Measurements from ENCODE around the gene BMP2K.

The BMP2K gene

DNA sequence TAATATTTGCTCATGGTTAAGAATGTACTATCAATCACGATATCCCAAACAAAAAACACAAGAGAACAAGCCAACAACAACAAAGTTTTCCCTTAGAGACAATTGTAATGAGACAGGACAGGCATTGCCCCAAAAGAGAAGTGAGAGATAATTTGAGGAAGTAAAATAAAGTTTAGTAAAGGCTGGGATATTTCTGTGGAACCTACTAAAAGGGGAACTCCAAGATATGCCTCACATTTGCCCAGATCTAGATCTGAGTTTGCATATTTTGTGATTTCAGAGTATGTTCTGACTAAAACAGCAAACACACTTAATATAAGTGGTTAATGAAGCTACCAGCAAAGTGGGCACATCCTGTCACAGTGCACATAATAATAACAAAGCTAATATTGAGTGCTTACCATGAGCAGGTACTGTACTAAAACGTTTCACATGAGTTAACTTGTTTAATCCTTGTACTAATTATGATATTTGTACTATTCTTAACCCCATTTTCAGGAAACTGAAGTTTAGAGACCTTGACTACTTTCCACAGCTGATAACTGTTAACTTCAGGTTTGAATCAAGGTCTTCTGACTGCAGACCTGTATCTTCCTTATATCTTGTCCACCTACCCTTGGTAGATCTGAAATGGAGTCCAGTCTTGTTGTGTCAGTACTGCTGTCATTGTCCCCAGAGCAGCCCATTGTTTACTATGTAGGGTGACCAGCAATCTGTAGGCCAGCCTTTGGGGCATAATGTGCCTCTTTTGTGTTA lies 26.0 kb upstream of the BMP2K start:
- Histone ChIP-seq H3K27ac (ENCODE audit: low read length) (no peak overlapping the region), H3K9me3 (ENCODE audit: insufficient read depth, low read depth, low read length) (no peaks in the 10 kb centered on the region), H3K36me3 (ENCODE audit: insufficient read depth, low read depth, low read length) (no peaks in the 10 kb centered on the region), H3K4me3 (ENCODE audit: low read length) (no peak overlapping the region), H3K27me3 (ENCODE audit: insufficient read depth, low read length) (no peaks in the 10 kb centered on the region), H3K9ac (ENCODE audit: low read depth, low read length) (no peak overlapping the region), H3K4me1 (ENCODE audit: insufficient read depth, low read length) (no peaks in the 10 kb centered on the region)

DNA sequence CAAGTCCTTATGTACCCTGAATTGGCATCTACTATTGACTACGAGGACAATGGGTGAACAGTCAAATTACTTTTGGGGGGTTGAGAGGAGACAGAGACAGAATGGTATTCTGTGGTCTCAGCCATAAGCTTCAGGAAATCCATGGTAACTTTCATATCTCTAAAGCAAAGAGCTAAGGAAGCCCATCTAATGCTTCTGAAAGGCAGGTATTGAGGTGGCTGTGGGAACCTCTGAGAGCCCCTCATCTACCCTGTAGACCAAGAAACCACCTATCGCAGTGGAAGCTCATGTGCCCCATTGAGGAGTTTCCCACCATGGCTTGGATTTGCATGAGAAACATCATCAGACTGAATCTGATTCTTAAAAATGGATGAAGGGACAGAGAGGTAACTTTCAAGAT lies 23.1 kb upstream of the BMP2K start:
- Histone ChIP-seq H3K9me3 (ENCODE audit: insufficient read depth, low read depth, low read length) (no peaks in the 10 kb centered on the region), H3K27ac (ENCODE audit: low read length) (no peak overlapping the region), H3K27me3 (ENCODE audit: insufficient read depth, low read length) (no peaks in the 10 kb centered on the region), H3K9ac (ENCODE audit: low read depth, low read length) (no peak overlapping the region), H3K36me3 (ENCODE audit: insufficient read depth, low read depth, low read length) (no peaks in the 10 kb centered on the region), H3K4me3 (ENCODE audit: low read length) (no peak overlapping the region), H3K4me1 (ENCODE audit: insufficient read depth, low read length) (no peaks in the 10 kb centered on the region)

DNA sequence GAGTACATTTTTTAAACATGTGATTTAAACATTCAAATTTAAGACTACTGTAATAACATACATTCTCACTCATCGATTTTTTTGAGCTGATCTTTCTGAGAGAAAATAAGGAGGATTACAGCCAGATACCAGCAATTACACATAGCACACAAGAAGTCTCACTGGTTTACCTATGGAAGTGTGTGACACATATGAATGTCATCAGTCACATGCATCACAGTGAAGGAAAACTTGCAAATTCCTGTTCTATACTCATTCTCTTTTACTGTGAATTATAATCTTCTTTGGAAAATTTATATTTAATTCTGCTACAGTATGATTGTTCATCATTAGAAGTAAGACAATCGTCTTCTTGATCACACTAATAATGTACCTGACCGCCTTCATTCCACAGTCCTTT lies 21.3 kb upstream of the BMP2K start:
- no peak overlapping the region for H3K9ac ChIP-seq (ENCODE audit: low read depth, low read length)
- H3K36me3 ChIP-seq (ENCODE audit: insufficient read depth, low read depth, low read length), result no peaks in the 10 kb centered on the region
- H3K4me1 ChIP-seq (ENCODE audit: insufficient read depth, low read length), result no peaks in the 10 kb centered on the region
- H3K4me3 ChIP-seq (ENCODE audit: low read length), result no peak overlapping the region
- H3K27me3 ChIP-seq (ENCODE audit: insufficient read depth, low read length), result no peaks in the 10 kb centered on the region
- no peak overlapping the region for H3K27ac ChIP-seq (ENCODE audit: low read length)
- no peaks in the 10 kb centered on the region for H3K9me3 ChIP-seq (ENCODE audit: insufficient read depth, low read depth, low read length)

DNA sequence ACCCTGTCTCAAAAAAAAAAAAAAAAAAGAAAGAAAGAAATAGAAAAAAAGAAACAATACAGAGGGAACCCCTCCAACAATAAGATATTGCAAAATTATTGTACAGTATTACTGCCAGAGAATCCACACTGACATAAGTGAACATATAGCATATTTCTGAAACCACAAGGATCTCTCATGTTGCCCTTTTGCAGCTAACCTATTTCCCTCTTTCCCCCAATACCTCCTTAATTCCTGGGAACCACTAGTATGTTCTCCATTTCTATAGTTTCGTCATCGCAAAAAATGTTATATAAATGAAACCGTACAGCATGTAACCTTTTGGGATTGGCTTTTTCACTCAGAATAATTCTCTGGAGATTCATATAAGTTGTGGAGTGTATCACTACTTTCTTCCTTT lies 20.0 kb upstream of the BMP2K start:
- Histone ChIP-seq H3K36me3 (ENCODE audit: insufficient read depth, low read depth, low read length) (no peaks in the 10 kb centered on the region), H3K9me3 (ENCODE audit: insufficient read depth, low read depth, low read length) (no peaks in the 10 kb centered on the region), H3K27me3 (ENCODE audit: insufficient read depth, low read length) (no peaks in the 10 kb centered on the region), H3K9ac (ENCODE audit: low read depth, low read length) (no peak overlapping the region), H3K4me3 (ENCODE audit: low read length) (no peak overlapping the region), H3K4me1 (ENCODE audit: insufficient read depth, low read length) (no peaks in the 10 kb centered on the region), H3K27ac (ENCODE audit: low read length) (no peak overlapping the region)

DNA sequence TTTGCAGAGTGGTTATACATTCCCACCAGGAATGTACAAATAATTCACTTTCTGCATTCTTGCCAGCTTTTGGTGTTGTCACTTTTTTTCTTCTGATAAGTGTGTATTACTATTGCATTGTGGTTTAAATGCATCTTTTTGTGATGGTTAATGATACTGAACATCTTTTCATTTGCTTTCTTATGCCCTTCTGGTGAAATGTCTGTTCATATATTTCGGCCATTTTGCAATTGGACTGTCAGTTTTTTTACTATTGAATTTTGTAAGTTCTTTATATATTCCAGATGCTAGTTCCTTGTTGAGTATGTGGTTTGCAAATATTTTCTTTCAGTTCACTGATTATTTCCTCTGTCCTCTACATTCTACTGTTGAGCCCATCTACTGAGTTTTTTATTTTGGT lies 19.4 kb upstream of the BMP2K start:
- no peaks in the 10 kb centered on the region for H3K27me3 ChIP-seq (ENCODE audit: insufficient read depth, low read length)
- H3K9me3 ChIP-seq (ENCODE audit: insufficient read depth, low read depth, low read length), result no peaks in the 10 kb centered on the region
- H3K9ac ChIP-seq (ENCODE audit: low read depth, low read length), result no peak overlapping the region
- H3K27ac ChIP-seq (ENCODE audit: low read length), result no peak overlapping the region
- no peak overlapping the region for H3K4me3 ChIP-seq (ENCODE audit: low read length)
- H3K36me3 ChIP-seq (ENCODE audit: insufficient read depth, low read depth, low read length), result no peaks in the 10 kb centered on the region
- no peaks in the 10 kb centered on the region for H3K4me1 ChIP-seq (ENCODE audit: insufficient read depth, low read length)

DNA sequence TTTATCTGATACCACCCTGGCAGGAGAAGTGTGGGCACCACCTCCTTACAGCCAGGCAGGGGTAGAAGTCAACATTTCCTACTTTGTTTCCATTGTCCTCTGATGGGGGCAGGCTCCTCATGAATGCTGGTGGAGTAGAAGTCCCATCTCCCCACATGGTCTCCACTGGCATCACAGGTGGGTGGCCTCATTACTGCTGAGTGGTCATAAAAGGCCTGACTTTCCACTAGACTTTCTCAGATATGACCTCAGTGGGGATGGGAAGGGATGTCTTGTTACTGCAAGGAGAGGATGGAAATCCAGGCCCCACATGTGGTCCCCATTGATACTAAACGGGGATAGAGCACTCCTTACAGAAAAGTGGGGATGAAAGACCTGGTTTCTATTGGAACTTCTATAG lies 18.6 kb upstream of the BMP2K start:
- Histone ChIP-seq H3K36me3 (ENCODE audit: insufficient read depth, low read depth, low read length) (no peaks in the 10 kb centered on the region), H3K27me3 (ENCODE audit: insufficient read depth, low read length) (no peaks in the 10 kb centered on the region), H3K9me3 (ENCODE audit: insufficient read depth, low read depth, low read length) (no peaks in the 10 kb centered on the region), H3K27ac (ENCODE audit: low read length) (no peak overlapping the region), H3K9ac (ENCODE audit: low read depth, low read length) (no peak overlapping the region), H3K4me3 (ENCODE audit: low read length) (no peak overlapping the region), H3K4me1 (ENCODE audit: insufficient read depth, low read length) (no peaks in the 10 kb centered on the region)

DNA sequence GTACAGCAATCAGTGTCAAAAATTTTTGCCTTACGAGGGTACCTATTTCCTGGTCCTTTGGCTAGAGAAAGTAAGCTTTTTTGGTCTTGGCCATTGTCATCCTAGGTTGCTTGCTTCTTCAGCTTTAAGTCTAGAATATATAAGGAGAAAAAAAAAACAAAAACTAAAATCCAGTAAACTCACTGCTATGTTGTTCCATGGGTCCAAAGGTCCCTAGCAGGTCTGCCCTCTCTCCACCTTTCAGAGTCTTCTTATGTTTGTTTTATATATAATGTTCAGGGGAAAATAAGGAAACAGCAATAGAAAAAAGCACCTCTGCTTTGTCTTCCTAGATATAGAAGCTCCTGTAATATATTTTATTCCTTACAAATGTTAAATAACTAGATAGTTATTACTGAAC lies 18.1 kb upstream of the BMP2K start:
- Histone ChIP-seq H3K36me3 (ENCODE audit: insufficient read depth, low read depth, low read length) (no peaks in the 10 kb centered on the region), H3K9me3 (ENCODE audit: insufficient read depth, low read depth, low read length) (no peaks in the 10 kb centered on the region), H3K27me3 (ENCODE audit: insufficient read depth, low read length) (no peaks in the 10 kb centered on the region), H3K9ac (ENCODE audit: low read depth, low read length) (no peak overlapping the region), H3K27ac (ENCODE audit: low read length) (no peak overlapping the region), H3K4me1 (ENCODE audit: insufficient read depth, low read length) (no peaks in the 10 kb centered on the region), H3K4me3 (ENCODE audit: low read length) (no peak overlapping the region)

DNA sequence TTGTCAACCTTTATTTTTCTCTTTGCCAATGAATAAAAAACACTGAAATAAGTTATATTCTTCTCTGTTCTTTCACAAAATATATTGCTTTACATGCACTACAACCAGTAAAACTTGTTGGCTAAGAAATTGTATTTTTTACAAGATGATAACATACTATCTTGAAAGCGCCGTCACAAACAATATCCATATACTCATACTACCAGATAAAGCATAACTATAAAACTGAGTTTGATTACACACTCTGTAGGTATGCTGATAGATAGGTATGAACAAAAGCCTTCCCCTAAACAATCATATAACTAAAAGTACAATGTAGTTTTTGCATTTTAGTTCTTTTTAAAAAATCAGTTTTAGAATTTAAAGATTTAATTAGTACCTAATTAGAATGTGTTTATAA lies 13.6 kb upstream of the BMP2K start:
- Histone ChIP-seq H3K9me3 (ENCODE audit: insufficient read depth, low read depth, low read length) (no peaks in the 10 kb centered on the region), H3K27ac (ENCODE audit: low read length) (no peak overlapping the region), H3K36me3 (ENCODE audit: insufficient read depth, low read depth, low read length) (no peaks in the 10 kb centered on the region), H3K27me3 (ENCODE audit: insufficient read depth, low read length) (no peaks in the 10 kb centered on the region), H3K4me3 (ENCODE audit: low read length) (no peak overlapping the region), H3K4me1 (ENCODE audit: insufficient read depth, low read length) (peaks cover 7% of the 10 kb centered on the region; the same call in 1 of the 2 replicates), H3K9ac (ENCODE audit: low read depth, low read length) (no peak overlapping the region)

DNA sequence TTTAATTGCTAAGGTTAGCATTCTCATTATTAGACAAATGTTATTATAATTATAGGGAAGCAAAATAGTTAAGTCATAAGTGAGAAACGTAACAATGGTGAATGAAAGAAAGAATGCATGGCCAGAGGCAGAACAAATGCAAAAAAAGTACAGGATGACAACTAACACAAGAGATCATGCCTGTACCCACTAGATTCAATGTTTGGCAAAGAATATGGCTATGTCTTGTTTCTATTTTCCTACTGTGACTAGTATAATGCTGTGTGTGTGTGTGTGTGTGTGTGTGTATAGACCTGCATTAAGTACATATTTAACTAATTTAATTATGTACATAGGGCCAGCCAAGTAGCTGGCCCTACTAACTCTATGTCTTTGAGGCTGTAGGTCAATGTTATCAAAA lies 12.9 kb upstream of the BMP2K start:
- H3K36me3 ChIP-seq (ENCODE audit: insufficient read depth, low read depth, low read length), result no peaks in the 10 kb centered on the region
- no peaks in the 10 kb centered on the region for H3K27me3 ChIP-seq (ENCODE audit: insufficient read depth, low read length)
- no peak overlapping the region for H3K27ac ChIP-seq (ENCODE audit: low read length)
- H3K4me3 ChIP-seq (ENCODE audit: low read length), result no peak overlapping the region
- H3K9ac ChIP-seq (ENCODE audit: low read depth, low read length), result no peak overlapping the region
- peaks cover 7% of the 10 kb centered on the region; the same call in 1 of the 2 replicates for H3K4me1 ChIP-seq (ENCODE audit: insufficient read depth, low read length)
- H3K9me3 ChIP-seq (ENCODE audit: insufficient read depth, low read depth, low read length), result no peaks in the 10 kb centered on the region

DNA sequence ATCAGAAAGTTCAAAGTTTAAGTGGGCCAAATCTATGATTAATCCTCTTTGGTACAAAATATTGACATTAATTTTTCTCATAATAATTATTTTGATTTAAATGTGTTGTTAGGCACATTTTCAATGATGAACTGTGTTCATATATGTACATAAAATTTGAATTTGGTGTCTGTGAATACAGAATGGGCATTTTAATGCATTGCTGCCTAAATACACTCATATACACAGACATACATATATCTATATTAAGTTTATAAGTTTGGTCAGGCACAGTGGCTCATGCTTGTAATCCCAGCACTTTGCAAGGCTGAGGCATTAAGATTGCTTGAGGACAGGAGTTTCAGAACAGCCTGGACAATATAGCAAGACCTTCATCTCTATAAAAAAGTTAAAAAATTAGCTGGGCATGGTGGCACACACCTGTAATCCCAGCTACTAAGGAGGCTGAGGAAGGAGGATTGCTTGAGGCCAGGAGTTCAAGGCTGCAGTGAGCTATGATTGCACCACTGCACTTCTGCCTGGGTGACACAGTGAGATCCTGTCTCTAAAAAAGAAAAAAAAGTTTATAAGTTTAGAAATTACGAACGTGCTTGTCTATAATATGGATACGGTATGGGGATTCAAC lies 12.3 kb upstream of the BMP2K start:
- no peak overlapping the region for H3K9ac ChIP-seq (ENCODE audit: low read depth, low read length)
- no peak overlapping the region for H3K27ac ChIP-seq (ENCODE audit: low read length)
- no peaks in the 10 kb centered on the region for H3K27me3 ChIP-seq (ENCODE audit: insufficient read depth, low read length)

DNA sequence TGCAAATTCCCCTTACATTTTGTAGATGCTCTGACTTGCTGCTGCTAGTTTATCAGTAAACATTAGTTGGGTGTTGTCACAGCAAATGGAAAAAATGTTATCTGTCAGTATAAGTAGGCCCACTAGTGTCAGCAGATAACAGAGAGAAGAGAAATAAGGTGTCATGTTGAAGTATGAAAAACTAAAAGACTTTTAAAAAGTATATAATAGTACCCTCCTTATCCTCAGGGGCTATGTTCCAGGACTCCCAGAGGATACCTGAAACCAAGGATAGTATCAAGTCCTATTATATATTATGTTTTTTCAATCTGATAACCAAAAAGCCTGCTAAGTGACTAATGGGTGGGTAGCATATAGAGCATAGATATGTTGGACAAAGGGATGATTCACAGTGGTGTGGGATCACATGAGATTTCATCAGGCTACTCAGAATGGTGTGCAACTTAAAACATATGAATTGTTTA lies 11.6 kb upstream of the BMP2K start:
- Histone ChIP-seq H3K27me3 (ENCODE audit: insufficient read depth, low read length) (no peaks in the 10 kb centered on the region), H3K9me3 (ENCODE audit: insufficient read depth, low read depth, low read length) (no peaks in the 10 kb centered on the region), H3K9ac (ENCODE audit: low read depth, low read length) (no peak overlapping the region), H3K27ac (ENCODE audit: low read length) (no peak overlapping the region), H3K36me3 (ENCODE audit: insufficient read depth, low read depth, low read length) (no peaks in the 10 kb centered on the region), H3K4me1 (ENCODE audit: insufficient read depth, low read length) (peaks cover 7% of the 10 kb centered on the region; the same call in 1 of the 2 replicates), H3K4me3 (ENCODE audit: low read length) (no peak overlapping the region)

More for the DNA sequence above, 12.3 kb upstream of the BMP2K start:
- H3K4me1 ChIP-seq (ENCODE audit: insufficient read depth, low read length), result peaks cover 7% of the 10 kb centered on the region; the same call in 1 of the 2 replicates
- no peaks in the 10 kb centered on the region for H3K9me3 ChIP-seq (ENCODE audit: insufficient read depth, low read depth, low read length)
- no peak overlapping the region for H3K4me3 ChIP-seq (ENCODE audit: low read length)
- H3K36me3 ChIP-seq (ENCODE audit: insufficient read depth, low read depth, low read length), result no peaks in the 10 kb centered on the region

DNA sequence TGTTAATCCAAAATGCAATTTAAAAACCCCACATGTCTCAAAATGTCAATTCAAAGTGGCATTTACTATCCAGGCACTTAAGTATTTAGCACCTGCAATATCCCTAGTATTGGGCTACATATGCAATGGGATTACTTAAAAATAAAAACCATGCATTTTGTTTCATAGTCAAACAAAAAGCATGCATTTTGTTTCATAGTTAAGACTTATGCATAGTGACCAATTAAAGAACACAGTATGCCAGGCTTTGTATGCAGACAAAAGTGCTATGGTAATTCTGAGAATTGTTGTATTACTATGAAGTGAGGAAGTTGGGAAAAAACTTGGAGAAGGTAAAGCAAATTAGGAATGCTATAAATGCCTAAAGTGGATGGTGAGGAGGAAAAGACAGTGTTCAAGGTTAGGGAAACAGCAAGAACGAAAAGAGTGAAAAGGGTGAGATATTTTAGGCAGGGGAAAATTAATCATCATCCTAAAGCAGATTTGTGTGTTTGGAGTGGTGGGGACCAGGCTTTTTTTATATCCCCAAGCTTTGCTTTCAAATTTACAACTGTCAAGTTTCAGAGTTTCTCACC lies 10.6 kb upstream of the BMP2K start:
- Histone ChIP-seq H3K27me3 (ENCODE audit: insufficient read depth, low read length) (no peaks in the 10 kb centered on the region), H3K9ac (ENCODE audit: low read depth, low read length) (peak overlapping the region; percentile 30; the same call in 1 of the 2 replicates), H3K4me1 (ENCODE audit: insufficient read depth, low read length) (peaks cover 7% of the 10 kb centered on the region; the same call in 1 of the 2 replicates), H3K9me3 (ENCODE audit: insufficient read depth, low read depth, low read length) (no peaks in the 10 kb centered on the region), H3K4me3 (ENCODE audit: low read length) (no peak overlapping the region), H3K36me3 (ENCODE audit: insufficient read depth, low read depth, low read length) (no peaks in the 10 kb centered on the region), H3K27ac (ENCODE audit: low read length) (no peak overlapping the region)
